ENCODE results near the gene ABCG1.

DNA sequence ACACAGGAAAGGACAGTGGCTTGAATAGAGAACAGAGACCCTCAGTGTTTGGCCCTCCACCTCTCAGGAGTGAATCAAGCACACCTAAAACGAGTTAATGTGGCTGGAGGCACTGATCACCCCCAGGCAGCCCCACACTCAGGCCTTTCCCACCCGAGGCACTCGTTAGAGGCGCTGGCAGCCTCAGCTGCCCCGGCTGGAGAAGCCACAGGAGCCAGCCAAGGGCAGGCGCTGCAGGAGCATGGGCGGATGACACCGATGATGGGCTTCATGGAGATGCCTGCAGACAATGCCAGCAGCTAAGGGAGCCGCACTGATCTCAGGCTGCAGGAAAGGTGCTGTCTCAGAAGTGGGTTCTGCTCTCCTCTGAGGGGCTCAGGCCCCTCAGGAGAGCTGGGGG, 24.1 kb upstream of the ABCG1 start:
- TF ChIP-seq NANOG (IDR thresholded peaks at IDR 0.05; ENCODE audit: borderline replicate concordance) (no peak), EZH2phosphoT487 (IDR thresholded peaks at IDR 0.05; ENCODE audit: unreplicated experiment) (no peak), JUNB (IDR thresholded peaks at IDR 0.05; ENCODE audit: unreplicated experiment) (no peak)
- TF ChIP-seq, protein P1, sequence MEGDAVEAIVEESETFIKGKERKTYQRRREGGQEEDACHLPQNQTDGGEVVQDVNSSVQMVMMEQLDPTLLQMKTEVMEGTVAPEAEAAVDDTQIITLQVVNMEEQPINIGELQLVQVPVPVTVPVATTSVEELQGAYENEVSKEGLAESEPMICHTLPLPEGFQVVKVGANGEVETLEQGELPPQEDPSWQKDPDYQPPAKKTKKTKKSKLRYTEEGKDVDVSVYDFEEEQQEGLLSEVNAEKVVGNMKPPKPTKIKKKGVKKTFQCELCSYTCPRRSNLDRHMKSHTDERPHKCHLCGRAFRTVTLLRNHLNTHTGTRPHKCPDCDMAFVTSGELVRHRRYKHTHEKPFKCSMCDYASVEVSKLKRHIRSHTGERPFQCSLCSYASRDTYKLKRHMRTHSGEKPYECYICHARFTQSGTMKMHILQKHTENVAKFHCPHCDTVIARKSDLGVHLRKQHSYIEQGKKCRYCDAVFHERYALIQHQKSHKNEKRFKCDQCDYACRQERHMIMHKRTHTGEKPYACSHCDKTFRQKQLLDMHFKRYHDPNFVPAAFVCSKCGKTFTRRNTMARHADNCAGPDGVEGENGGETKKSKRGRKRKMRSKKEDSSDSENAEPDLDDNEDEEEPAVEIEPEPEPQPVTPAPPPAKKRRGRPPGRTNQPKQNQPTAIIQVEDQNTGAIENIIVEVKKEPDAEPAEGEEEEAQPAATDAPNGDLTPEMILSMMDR (conservative IDR thresholded peaks at IDR 0.05; ENCODE audit: low read depth in 2 of 2): no peak
- TF ChIP-seq, protein P2, sequence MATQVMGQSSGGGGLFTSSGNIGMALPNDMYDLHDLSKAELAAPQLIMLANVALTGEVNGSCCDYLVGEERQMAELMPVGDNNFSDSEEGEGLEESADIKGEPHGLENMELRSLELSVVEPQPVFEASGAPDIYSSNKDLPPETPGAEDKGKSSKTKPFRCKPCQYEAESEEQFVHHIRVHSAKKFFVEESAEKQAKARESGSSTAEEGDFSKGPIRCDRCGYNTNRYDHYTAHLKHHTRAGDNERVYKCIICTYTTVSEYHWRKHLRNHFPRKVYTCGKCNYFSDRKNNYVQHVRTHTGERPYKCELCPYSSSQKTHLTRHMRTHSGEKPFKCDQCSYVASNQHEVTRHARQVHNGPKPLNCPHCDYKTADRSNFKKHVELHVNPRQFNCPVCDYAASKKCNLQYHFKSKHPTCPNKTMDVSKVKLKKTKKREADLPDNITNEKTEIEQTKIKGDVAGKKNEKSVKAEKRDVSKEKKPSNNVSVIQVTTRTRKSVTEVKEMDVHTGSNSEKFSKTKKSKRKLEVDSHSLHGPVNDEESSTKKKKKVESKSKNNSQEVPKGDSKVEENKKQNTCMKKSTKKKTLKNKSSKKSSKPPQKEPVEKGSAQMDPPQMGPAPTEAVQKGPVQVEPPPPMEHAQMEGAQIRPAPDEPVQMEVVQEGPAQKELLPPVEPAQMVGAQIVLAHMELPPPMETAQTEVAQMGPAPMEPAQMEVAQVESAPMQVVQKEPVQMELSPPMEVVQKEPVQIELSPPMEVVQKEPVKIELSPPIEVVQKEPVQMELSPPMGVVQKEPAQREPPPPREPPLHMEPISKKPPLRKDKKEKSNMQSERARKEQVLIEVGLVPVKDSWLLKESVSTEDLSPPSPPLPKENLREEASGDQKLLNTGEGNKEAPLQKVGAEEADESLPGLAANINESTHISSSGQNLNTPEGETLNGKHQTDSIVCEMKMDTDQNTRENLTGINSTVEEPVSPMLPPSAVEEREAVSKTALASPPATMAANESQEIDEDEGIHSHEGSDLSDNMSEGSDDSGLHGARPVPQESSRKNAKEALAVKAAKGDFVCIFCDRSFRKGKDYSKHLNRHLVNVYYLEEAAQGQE (IDR thresholded peaks at IDR 0.05; ENCODE audit: unreplicated experiment): no peak

All from GM23338 (cell line).